GM12873 (cell line): ENCODE measurements around the gene EPHA2.

ENCODE experiments used
- TF ChIP-seq, protein P1 (sequence below): IDR thresholded peaks from 2 replicates; pipeline ENCODE4 v1.5.1; 2012; ENCODE audit warnings: low read depth, mild to moderate bottlenecking, moderate library complexity, low read length, control low read depth; ENCODE audit not compliant: insufficient read depth; ENCODE audit errors: missing control alignments

Gene EPHA2

DNA sequence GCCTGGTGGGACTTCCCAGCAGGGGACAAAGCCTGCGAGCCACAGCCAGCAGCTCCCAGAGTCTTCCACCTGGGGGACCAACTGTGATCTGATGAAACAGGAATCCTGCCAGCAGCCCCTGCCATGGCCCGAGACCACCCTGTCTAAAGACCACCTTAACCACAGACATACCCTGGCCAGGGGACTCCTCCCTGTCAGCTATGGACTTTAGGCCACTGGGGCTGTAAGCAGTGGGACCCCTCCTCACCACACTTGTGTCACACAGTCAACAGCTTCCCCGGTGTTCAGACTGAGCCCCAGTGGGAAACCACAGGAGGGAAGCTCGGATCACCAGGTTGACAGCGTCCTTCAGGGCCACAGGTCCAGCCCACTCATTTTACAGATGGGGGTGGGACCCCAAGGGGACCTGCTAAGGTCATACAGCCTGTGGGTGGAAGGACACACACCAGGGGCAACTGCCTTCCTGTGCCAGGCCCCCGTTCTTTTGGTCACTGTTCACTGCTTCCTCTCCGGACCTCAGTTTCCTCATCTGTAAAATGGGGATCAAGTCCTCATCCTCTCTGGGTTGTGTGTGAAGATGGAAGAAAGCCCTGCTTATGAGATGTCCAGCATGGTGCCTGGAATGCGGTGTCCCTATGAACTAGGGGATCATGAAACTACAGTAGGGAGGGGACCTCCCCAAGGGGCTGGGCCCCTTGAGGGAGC lies 11.4 kb downstream of the EPHA2 start:
- TF ChIP-seq, protein P1, sequence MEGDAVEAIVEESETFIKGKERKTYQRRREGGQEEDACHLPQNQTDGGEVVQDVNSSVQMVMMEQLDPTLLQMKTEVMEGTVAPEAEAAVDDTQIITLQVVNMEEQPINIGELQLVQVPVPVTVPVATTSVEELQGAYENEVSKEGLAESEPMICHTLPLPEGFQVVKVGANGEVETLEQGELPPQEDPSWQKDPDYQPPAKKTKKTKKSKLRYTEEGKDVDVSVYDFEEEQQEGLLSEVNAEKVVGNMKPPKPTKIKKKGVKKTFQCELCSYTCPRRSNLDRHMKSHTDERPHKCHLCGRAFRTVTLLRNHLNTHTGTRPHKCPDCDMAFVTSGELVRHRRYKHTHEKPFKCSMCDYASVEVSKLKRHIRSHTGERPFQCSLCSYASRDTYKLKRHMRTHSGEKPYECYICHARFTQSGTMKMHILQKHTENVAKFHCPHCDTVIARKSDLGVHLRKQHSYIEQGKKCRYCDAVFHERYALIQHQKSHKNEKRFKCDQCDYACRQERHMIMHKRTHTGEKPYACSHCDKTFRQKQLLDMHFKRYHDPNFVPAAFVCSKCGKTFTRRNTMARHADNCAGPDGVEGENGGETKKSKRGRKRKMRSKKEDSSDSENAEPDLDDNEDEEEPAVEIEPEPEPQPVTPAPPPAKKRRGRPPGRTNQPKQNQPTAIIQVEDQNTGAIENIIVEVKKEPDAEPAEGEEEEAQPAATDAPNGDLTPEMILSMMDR, result no peak

DNA sequence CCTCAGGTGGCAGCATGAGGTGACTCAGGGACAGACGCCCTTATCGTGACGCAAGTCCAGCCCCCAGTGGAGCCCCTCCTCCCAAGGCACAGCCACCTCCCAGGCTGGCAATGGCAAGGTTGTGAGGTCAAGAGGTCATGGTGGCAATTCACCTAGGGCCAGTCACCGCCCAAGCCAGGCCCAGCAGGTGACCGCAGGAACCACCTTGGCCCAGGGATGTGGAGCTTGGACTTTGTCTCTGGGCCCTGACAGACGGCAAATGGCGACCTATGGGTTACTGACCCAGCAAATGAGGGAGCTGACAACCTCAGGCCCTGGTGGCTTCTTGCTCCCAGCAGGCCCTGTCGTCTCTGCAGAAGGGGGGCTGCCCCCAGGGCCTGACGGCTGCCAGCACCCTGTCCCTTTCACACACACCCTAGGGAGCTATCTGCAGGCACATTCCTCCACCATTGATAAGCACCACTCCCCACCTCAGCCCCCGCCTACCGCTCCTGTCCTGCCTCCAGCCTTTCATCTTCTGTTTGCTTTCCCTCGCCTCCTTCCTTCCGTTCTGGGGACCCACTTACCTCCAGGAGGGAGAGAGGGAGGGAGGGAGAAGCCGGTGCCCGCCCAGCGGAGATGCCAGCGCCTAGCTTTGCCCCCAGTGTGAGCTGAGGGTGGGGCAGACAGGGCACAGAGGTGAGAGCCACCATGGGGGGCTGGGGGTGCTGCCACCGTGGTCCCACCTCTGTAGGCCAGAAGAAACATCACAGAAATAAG lies 12.1 kb downstream of the EPHA2 start:
- TF ChIP-seq, protein P1, result no peak

- TF ChIP-seq, protein P1, result no peak
These were observed 12.8 kb downstream of the EPHA2 start for GRCh38 chr1:16143005-16143565.

- TF ChIP-seq, protein P1, result no peak
These were observed 13.4 kb downstream of the EPHA2 start for GRCh38 chr1:16142383-16142995.

GRCh38 chr1:16141573-16142336 lies 14.1 kb downstream of the EPHA2 start:
- TF ChIP-seq, protein P1, result no peak

GRCh38 chr1:16140068-16140596 lies 15.7 kb downstream of the EPHA2 start:
- TF ChIP-seq, protein P1, result no peak
